Measurements from ENCODE around the gene C22orf39.

The C22orf39 gene

GRCh38 chr22:19447330-19448075 lies at the start of gene C22orf39:
Gene C22orf39, minus strand, starts transcription at chr22:19447711. Its CDS starts 23 bp downstream, at chr22:19447688.
- peak; percentile 83 for DNase-seq

GRCh38 chr22:19497245-19497644 lies 49.7 kb upstream of the C22orf39 start:
- no peak for DNase-seq

GRCh38 chr22:19496324-19496630 lies 48.8 kb upstream of the C22orf39 start:
- no peak for DNase-seq

GRCh38 chr22:19495562-19496323 lies 48.2 kb upstream of the C22orf39 start:
- no peak for DNase-seq

GRCh38 chr22:19494676-19495173 lies 47.2 kb upstream of the C22orf39 start:
- no peak for DNase-seq

GRCh38 chr22:19494001-19494560 lies 46.6 kb upstream of the C22orf39 start:
- DNase-seq = no peak

- no peak for DNase-seq
Observed at GRCh38 chr22:19492504-19493174, 45.1 kb upstream of the C22orf39 start.

- DNase-seq = no peak
Observed at GRCh38 chr22:19490628-19491230, 43.2 kb upstream of the C22orf39 start.

GRCh38 chr22:19488884-19489843 lies 41.7 kb upstream of the C22orf39 start:
- no peak for DNase-seq

- no peak for DNase-seq
Observed at GRCh38 chr22:19488285-19488684, 40.8 kb upstream of the C22orf39 start.

- DNase-seq = no peak
Observed at GRCh38 chr22:19483481-19484244, 36.2 kb upstream of the C22orf39 start.

GRCh38 chr22:19482297-19482696 lies 34.8 kb upstream of the C22orf39 start:
- no peak for DNase-seq

- DNase-seq = no peak
Observed at GRCh38 chr22:19480789-19481188, 33.3 kb upstream of the C22orf39 start.

GRCh38 chr22:19480173-19480568 lies 32.7 kb upstream of the C22orf39 start:
- DNase-seq = no peak

- DNase-seq = peak; percentile 90
Observed at GRCh38 chr22:19479355-19480172, 32.1 kb upstream of the C22orf39 start, which contains the start of gene CDC45. Gene CDC45, plus strand, starts transcription at chr22:19479920. Its CDS starts 49 bp downstream, at chr22:19479969.

- peak; percentile 74 for DNase-seq
Observed at GRCh38 chr22:19478901-19479354, 31.4 kb upstream of the C22orf39 start, which contains the start of gene UFD1. Gene UFD1, minus strand, starts transcription at chr22:19479193. Its CDS starts 108 bp downstream, at chr22:19479085.

GRCh38 chr22:19478045-19478900 lies 30.8 kb upstream of the C22orf39 start:
- no peak for DNase-seq

GRCh38 chr22:19477321-19478044 lies 30.0 kb upstream of the C22orf39 start:
- DNase-seq = no peak
